Activated T-helper 2 cell treated with anti-CD3 and anti-CD28 coated beads, Interferon-gamma antibody, Interleukin-2, Interleukin-4, amounts not matched to agents 10 μg/mL and 5 μg/mL and 100 μg/mL, durations not matched to agents 14 hours and 24 hours and 36 hours (primary cell): ENCODE measurements around the gene IL1RAP. TPM values are rescaled to one million over a fixed set of nuclear protein-coding genes. Genes with fewer than 3 reads are reported as not detected.
"Not testable (repeated sequence)": the region's sequence is repeated elsewhere in the genome, so short reads cannot be mapped to it uniquely, and the experiment has no call there.

Experiments used
- DNase-seq: peaks from one replicate; pipeline ENCODE4 v3.0.0; 2021; ENCODE audit warnings: low spot score
- H3K27ac Mint-ChIP-seq: one replicate; pipeline ENCODE4 v1.8.0; 2021; ENCODE audit warnings: mixed read lengths
- H3K27me3 Mint-ChIP-seq: one replicate; pipeline ENCODE4 v1.8.0; 2021; ENCODE audit warnings: low read depth, mixed read lengths
- H3K36me3 Mint-ChIP-seq: one replicate; pipeline ENCODE4 v1.8.0; 2021; ENCODE audit warnings: low read depth, mixed read lengths
- H3K4me1 Mint-ChIP-seq: one replicate; pipeline ENCODE4 v1.8.0; 2021; ENCODE audit warnings: low read depth, mixed read lengths
- H3K4me3 Mint-ChIP-seq: one replicate; pipeline ENCODE4 v1.8.0; 2021; ENCODE audit warnings: low read depth, mild to moderate bottlenecking, moderate library complexity, mixed read lengths
- H3K9me3 Mint-ChIP-seq: one replicate; pipeline ENCODE4 v1.8.0; 2021; ENCODE audit warnings: mixed read lengths
- intact Hi-C: fragments of 100-400 bp; cut with micrococcal nuclease; formaldehyde crosslinking; loops from one replicate; pipeline ENCODE4 v1.15.1; 2023
- total RNA-seq: library from RNA; stranded (reverse); gene quantifications from 2 replicates; pipeline ENCODE4 v1.2.3, GENCODE V29; 2022

IL1RAP gene
- total RNA-seq, 1 donor from 2014 or later, result 34.5 TPM

DNA sequence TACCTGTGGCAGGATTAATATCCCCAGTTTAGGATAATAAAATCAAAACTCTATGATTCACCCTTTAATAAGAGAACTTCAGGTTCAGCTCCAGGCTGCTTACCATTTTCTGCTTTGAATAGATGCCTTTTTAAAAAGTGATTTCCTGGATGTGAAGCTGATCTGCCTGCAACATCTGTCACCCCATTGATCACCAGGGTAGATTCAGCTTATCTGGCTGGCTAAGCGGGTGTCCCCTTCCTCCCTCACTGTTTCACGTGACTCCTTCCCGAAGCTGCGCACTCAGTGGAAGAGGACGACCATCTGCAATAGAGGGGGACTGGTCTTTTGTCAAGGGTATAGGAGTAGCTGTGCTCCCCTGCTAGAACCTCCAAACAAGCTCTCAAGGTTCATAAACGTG, 128.1 kb downstream of the IL1RAP start:
- no peaks in the 10 kb centered on the region for H3K9me3 Mint-ChIP-seq

DNA sequence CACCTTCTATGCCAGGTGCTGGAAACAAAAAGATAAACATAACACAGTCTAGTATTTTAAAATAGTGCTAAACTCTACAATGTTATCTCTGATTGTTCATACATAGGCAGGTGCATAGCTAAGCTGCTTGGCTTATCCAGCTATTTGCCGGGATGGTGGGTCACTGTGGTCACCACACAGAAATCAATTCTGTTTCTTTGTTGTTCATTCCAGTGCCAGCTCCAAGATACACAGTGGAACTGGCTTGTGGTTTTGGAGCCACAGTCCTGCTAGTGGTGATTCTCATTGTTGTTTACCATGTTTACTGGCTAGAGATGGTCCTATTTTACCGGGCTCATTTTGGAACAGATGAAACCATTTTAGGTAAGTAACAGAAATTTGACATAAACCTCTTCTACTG, 130.2 kb downstream of the IL1RAP start:
- Mint-ChIP-seq H3K36me3 (peaks cover 68% of the 10 kb centered on the region), H3K4me3 (no peak overlapping the region), H3K4me1 (peaks cover 6% of the 10 kb centered on the region), H3K27ac (no peak overlapping the region), H3K27me3 (no peaks in the 10 kb centered on the region), H3K9me3 (no peaks in the 10 kb centered on the region)
- intact Hi-C loops, result no loop called here
- DNase-seq, result no peak

More for the DNA sequence above, 128.1 kb downstream of the IL1RAP start:
- intact Hi-C loops, result no loop called here
- Mint-ChIP-seq H3K27me3 (no peaks in the 10 kb centered on the region), H3K36me3 (peaks cover 63% of the 10 kb centered on the region), H3K4me1 (peaks cover 6% of the 10 kb centered on the region), H3K27ac (no peak overlapping the region), H3K4me3 (no peak overlapping the region)
- DNase-seq, result no peak

DNA sequence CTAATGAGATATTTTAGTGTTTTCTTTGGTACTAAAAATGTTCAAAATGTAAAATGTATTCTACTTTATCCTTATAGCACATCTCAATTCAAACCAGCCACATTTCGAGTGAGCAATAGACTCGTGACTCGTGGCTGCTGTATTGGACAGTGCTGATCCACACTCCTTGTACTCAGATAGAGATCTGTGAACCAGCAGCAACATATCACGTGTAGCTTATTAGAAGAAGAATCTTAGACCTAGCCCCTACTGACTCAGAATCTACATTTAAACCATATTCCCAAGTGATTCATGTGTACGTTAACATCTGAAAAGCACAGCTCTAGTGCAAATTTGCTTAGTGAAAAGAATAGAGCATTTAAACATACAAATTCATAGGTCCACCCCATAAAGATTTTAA, 130.9 kb downstream of the IL1RAP start:
- Mint-ChIP-seq H3K9me3 (no peaks in the 10 kb centered on the region), H3K36me3 (peaks cover 70% of the 10 kb centered on the region)

DNA sequence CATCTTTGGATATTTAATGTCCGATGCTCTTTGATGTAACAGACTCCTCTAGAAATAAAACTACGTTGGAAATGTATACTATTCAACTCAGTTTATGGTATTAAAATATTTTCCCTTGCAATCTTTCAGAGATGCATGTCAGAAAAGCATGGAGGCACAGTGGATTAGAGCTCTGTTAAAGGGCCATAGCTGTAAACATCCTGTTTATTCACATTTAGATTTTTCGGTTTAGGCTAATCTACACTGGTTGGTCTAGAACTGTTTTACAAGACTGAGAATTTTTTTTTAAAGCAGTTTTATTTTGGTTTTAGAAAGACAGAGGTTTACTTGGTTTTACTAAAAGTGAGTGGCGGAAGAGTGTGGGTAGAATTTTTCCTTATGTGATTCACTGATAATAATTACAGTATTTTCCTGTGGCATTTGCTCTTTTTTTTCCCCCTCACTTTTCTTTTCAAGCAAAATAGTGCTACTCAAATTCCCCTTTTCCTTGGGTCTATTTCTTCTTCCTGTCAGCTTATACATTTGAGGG, 132.1 kb downstream of the IL1RAP start:
- Mint-ChIP-seq H3K27ac (no peak overlapping the region), H3K9me3 (no peaks in the 10 kb centered on the region), H3K36me3 (peaks cover 62% of the 10 kb centered on the region), H3K27me3 (no peaks in the 10 kb centered on the region), H3K4me1 (peaks cover 6% of the 10 kb centered on the region), H3K4me3 (no peak overlapping the region)
- DNase-seq, result no peak
- intact Hi-C loops, result no loop called here

More for the DNA sequence above, 130.9 kb downstream of the IL1RAP start:
- no peak for DNase-seq
- Mint-ChIP-seq H3K27ac (no peak overlapping the region), H3K27me3 (no peaks in the 10 kb centered on the region), H3K4me3 (no peak overlapping the region), H3K4me1 (peaks cover 6% of the 10 kb centered on the region)
- intact Hi-C loops, result no loop called here

DNA sequence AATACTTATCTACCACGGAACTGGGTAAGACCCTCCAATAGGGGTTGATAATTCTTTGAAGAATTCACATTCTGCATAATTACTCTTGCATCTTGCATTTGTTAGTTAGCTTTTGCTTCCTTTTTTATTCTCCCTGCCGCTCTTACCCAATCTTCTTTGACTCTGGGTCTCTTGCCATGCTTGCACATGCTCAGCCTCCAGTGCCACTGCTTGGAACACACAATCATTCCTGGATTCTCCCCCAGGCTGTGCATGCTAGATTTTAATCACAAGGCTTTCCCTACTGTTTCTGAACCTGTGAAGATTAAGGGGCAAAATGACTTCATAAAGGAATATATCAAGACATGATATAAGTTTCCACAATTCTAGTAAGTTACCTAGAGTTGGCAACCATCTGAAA, 133.1 kb downstream of the IL1RAP start:
- H3K27me3 Mint-ChIP-seq, result no peaks in the 10 kb centered on the region
- peaks cover 4% of the 10 kb centered on the region for H3K4me1 Mint-ChIP-seq
- no peak for DNase-seq
- no peak overlapping the region for H3K4me3 Mint-ChIP-seq
- no peak overlapping the region for H3K27ac Mint-ChIP-seq
- H3K36me3 Mint-ChIP-seq, result peaks cover 53% of the 10 kb centered on the region
- intact Hi-C loops, result no loop called here
- no peaks in the 10 kb centered on the region for H3K9me3 Mint-ChIP-seq

DNA sequence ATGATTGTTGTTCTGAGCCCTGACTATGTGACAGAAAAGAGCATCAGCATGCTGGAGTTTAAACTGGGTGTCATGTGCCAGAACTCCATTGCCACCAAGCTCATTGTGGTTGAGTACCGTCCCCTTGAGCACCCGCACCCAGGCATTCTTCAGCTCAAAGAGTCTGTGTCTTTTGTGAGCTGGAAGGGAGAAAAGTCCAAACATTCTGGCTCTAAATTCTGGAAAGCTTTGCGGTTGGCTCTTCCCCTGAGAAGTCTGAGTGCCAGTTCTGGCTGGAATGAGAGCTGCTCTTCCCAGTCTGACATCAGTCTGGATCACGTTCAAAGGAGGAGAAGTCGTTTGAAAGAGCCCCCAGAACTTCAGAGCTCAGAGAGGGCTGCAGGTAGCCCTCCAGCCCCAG, 142.0 kb downstream of the IL1RAP start:
- no peaks in the 10 kb centered on the region for H3K36me3 Mint-ChIP-seq
- H3K4me3 Mint-ChIP-seq, result no peak overlapping the region
- DNase-seq, result no peak
- no peak overlapping the region for H3K27ac Mint-ChIP-seq
- H3K27me3 Mint-ChIP-seq, result peaks cover 10% of the 10 kb centered on the region
- H3K4me1 Mint-ChIP-seq, result no peaks in the 10 kb centered on the region
- intact Hi-C loops, result no loop called here
- no peaks in the 10 kb centered on the region for H3K9me3 Mint-ChIP-seq

DNA sequence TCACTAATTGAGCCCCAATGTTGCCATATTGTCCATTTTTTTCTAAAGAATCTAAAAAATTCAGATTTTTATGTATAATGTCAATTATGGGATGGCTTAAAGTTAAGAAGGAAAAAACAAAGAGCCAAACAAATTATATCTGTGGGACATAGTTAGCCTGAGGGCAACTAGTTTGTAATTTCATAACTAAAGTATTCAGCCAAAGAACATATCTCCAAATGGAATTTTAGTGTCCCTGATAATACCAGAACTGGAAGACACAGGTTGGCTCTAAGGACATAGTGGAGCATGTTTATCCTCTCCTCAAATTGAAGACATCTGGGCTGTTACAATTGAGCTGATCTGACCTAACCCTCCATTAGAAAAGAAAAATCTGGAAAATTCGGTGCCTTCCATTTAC, 144.2 kb downstream of the IL1RAP start:
- DNase-seq, result no peak
- Mint-ChIP-seq H3K4me3 (no peak overlapping the region), H3K27me3 (peaks cover 18% of the 10 kb centered on the region), H3K36me3 (no peaks in the 10 kb centered on the region), H3K27ac (no peak overlapping the region), H3K4me1 (no peaks in the 10 kb centered on the region), H3K9me3 (no peaks in the 10 kb centered on the region)
- intact Hi-C loops, result no loop called here

DNA sequence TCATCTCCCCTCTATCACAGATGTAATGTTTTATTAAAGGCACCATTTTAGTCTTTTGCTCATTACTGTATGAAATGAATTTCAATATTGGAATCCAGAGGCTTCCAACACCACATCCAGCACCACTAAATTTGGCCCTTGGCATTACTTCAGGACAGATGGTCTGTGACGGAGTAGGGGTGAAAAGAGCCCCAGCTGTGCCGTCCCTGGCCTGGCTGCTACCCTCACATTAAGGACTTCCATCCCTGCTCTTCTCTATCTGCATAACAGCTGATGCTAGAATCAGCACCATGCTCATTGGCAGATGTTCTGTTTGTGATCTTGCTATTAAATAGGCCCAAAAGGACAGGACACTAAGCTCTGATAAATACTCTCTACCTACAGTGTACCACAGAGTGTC, 152.9 kb downstream of the IL1RAP start:
- H3K9me3 Mint-ChIP-seq, result no peaks in the 10 kb centered on the region

DNA sequence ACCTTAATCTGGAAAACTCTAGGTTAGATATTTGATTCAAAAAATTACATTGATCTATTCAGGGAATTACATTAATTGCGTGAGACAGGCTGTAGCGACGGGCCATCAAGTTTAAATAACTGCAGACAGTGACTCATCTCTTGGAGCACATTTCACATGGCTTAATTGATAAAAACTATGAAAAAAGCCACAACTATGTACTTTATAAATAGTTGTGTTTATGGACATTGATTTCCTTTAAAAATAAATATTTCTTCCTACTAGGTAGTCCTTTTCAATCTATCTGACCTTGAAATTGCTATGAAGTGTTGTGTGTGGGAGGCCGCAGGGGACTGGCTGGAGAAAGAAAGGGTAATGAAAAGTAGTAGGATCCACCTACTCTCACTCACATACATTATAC, 157.8 kb downstream of the IL1RAP start:
- H3K9me3 Mint-ChIP-seq, result no peaks in the 10 kb centered on the region
- H3K27me3 Mint-ChIP-seq, result peaks cover 10% of the 10 kb centered on the region
- H3K27ac Mint-ChIP-seq, result no peak overlapping the region
- H3K4me1 Mint-ChIP-seq, result peaks cover 1% of the 10 kb centered on the region
- no peak for DNase-seq
- no peak overlapping the region for H3K4me3 Mint-ChIP-seq
- no peaks in the 10 kb centered on the region for H3K36me3 Mint-ChIP-seq
- intact Hi-C loops, result no loop called here

More for the DNA sequence above, 152.9 kb downstream of the IL1RAP start:
- intact Hi-C loops, result no loop called here
- H3K4me1 Mint-ChIP-seq, result peaks cover 1% of the 10 kb centered on the region
- no peak for DNase-seq
- no peak overlapping the region for H3K4me3 Mint-ChIP-seq
- no peak overlapping the region for H3K27ac Mint-ChIP-seq
- no peaks in the 10 kb centered on the region for H3K36me3 Mint-ChIP-seq
- peaks cover 16% of the 10 kb centered on the region for H3K27me3 Mint-ChIP-seq

DNA sequence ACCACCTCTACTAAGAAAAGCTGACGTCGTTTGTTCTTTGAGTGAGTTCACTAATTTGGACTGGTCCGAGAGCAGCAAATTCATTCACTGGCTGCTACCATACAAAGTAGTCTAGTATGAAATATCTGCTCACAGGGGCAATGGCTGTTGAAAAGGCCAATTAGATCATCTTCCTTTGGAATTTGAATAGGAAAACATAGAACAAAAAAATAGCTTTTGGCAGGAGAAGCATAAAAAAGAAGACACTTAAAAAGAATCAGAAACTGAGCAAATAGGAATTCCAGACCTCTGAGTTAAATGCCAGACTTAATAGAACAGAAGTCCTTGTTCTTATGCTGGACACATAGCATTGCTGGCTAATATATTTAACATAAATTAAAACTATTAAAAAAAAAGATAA, 159.3 kb downstream of the IL1RAP start:
- Mint-ChIP-seq H3K27me3 (peaks cover 10% of the 10 kb centered on the region), H3K36me3 (no peaks in the 10 kb centered on the region), H3K9me3 (peaks cover 5% of the 10 kb centered on the region), H3K4me3 (no peak overlapping the region), H3K27ac (no peak overlapping the region), H3K4me1 (peaks cover 1% of the 10 kb centered on the region)
- intact Hi-C loops, result no loop called here
- DNase-seq, result no peak

DNA sequence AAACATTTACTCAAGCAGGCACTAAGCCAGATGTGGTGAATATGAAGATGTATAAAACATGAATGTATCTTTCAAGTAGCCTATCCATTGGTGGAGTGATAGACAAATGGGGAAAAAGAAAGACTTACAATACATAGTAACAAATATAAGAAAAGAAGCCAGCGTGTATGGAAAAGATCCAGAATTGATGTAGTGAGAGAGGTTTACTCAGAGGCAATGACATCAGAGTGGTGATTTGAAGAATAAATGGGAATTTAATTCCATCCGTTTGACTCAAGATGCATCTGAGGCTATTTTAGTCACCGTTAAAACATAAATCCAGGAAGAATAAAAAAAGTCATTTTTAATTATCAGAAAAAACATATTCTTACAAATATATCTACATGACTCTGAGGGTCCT, 162.6 kb downstream of the IL1RAP start:
- no peaks in the 10 kb centered on the region for H3K36me3 Mint-ChIP-seq
- H3K4me3 Mint-ChIP-seq, result no peak overlapping the region
- peaks cover 10% of the 10 kb centered on the region for H3K27me3 Mint-ChIP-seq
- no peaks in the 10 kb centered on the region for H3K4me1 Mint-ChIP-seq
- intact Hi-C loops, result no loop called here
- peaks cover 8% of the 10 kb centered on the region for H3K9me3 Mint-ChIP-seq
- no peak for DNase-seq
- no peak overlapping the region for H3K27ac Mint-ChIP-seq

DNA sequence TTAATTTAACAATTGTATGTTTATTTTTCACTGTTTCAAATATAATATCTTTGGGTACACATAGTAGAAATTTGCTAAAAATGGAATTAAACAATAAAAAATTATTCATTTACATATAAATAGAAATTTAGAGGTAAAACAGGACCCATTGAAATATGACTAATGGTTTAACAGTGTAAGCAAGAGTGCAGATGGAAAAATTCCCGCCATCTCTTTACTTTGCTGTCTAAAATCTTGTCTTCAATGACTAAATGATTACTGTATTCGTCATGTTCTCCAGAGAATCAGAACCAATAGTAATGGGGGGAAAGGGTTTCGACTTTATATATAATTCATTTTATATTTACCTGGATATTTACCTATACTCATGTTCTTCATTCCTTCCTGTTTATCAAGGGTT, 163.1 kb downstream of the IL1RAP start:
- Mint-ChIP-seq H3K9me3 (peaks cover 13% of the 10 kb centered on the region), H3K4me3 (no peak overlapping the region), H3K36me3 (no peaks in the 10 kb centered on the region), H3K27me3 (peaks cover 10% of the 10 kb centered on the region), H3K4me1 (no peaks in the 10 kb centered on the region), H3K27ac (no peak overlapping the region)
- no peak for DNase-seq
- intact Hi-C loops, result no loop called here

DNA sequence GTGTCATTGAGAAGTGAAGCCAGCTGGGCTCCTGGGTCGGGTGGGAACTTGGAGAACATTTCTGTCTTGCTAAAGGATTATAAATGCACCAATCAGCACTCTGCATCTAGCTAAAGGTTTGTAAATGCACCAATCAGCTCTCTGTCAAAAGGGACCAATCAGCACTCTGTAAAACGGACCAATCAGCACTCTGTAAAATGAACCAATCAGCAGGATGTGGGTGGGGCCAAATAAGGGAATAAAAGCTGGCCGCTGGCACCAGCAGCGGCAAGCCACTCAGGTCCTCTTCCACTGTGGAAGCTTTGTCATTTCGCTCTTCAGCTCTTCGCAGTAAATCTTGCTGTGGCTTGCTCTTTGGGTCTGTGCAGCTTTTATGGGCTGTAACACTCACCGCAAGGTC, 164.0 kb downstream of the IL1RAP start:
- H3K4me1 Mint-ChIP-seq, result not testable (repeated sequence)

DNA sequence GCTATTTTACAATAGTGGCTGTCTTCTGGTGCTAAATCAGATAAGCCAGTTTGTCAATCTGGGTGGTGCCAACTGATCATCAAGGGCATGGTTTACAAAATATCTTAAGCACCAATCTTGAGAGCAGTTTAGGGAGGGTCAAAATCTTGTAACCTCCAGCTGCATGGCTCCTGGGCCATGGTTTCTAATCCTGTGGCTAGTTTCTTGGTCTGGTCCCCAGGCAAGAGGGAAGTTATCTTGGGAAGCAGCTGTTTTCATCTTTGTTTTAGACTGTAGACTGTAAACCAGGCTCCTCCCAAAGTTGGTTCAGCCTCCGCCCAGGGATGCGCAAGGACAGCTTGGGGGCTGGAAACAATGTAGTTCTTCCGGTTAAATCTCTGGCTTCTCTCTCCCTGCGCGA, 166.8 kb downstream of the IL1RAP start:
- peaks cover 14% of the 10 kb centered on the region for H3K9me3 Mint-ChIP-seq
- peaks cover 8% of the 10 kb centered on the region for H3K27me3 Mint-ChIP-seq
- H3K27ac Mint-ChIP-seq, result no peak overlapping the region
- no peaks in the 10 kb centered on the region for H3K4me1 Mint-ChIP-seq
- H3K4me3 Mint-ChIP-seq, result no peak overlapping the region
- H3K36me3 Mint-ChIP-seq, result no peaks in the 10 kb centered on the region
- DNase-seq, result no peak
- intact Hi-C loops, result no loop called here

More for the DNA sequence above, 164.0 kb downstream of the IL1RAP start:
- H3K27me3 Mint-ChIP-seq, intact Hi-C loops, H3K27ac Mint-ChIP-seq, DNase-seq, H3K4me3 Mint-ChIP-seq, H3K36me3 Mint-ChIP-seq: not testable (repeated sequence)
- peaks cover 14% of the 10 kb centered on the region for H3K9me3 Mint-ChIP-seq
